ENCODE data around the gene PLCL2.

Gene PLCL2

GRCh38 chr3:16884748-16885592 lies at the start of gene PLCL2:
Gene PLCL2, plus strand, starts transcription at chr3:16884955. Its CDS starts 85 bp downstream, at chr3:16885040.
- Mint-ChIP-seq H3K4me1 (ENCODE audit: low read depth) (peaks cover 41% of the 10 kb centered on the region), H3K27ac (peak within 1 kb of the TSS; percentile 96), H3K4me3 (peak within 1 kb of the TSS; percentile 90), H3K36me3 (no peaks in the 10 kb centered on the region), H3K9me3 (ENCODE audit: low read depth) (no peaks in the 10 kb centered on the region), H3K27me3 (no peaks in the 10 kb centered on the region)

- H3K27me3 Mint-ChIP-seq, result no peaks in the 10 kb centered on the region
- no peaks in the 10 kb centered on the region for H3K36me3 Mint-ChIP-seq
- H3K4me3 Mint-ChIP-seq, result no peak overlapping the region
- H3K9me3 Mint-ChIP-seq (ENCODE audit: low read depth), result no peaks in the 10 kb centered on the region
- no peak overlapping the region for H3K27ac Mint-ChIP-seq
- peaks cover 41% of the 10 kb centered on the region for H3K4me1 Mint-ChIP-seq (ENCODE audit: low read depth)
Observed at GRCh38 chr3:16836505-16837237, 48.1 kb upstream of the PLCL2 start.

GRCh38 chr3:16837602-16838001 lies 47.2 kb upstream of the PLCL2 start:
- no peak overlapping the region for H3K27ac Mint-ChIP-seq
- H3K4me3 Mint-ChIP-seq, result no peak overlapping the region
- peaks cover 48% of the 10 kb centered on the region for H3K4me1 Mint-ChIP-seq (ENCODE audit: low read depth)
- no peaks in the 10 kb centered on the region for H3K36me3 Mint-ChIP-seq
- H3K9me3 Mint-ChIP-seq (ENCODE audit: low read depth), result no peaks in the 10 kb centered on the region
- no peaks in the 10 kb centered on the region for H3K27me3 Mint-ChIP-seq

GRCh38 chr3:16838561-16838960 lies 46.2 kb upstream of the PLCL2 start:
- Mint-ChIP-seq H3K4me3 (no peak overlapping the region), H3K27me3 (no peaks in the 10 kb centered on the region), H3K4me1 (ENCODE audit: low read depth) (peaks cover 56% of the 10 kb centered on the region), H3K9me3 (ENCODE audit: low read depth) (no peaks in the 10 kb centered on the region), H3K27ac (no peak overlapping the region), H3K36me3 (no peaks in the 10 kb centered on the region)

DNA sequence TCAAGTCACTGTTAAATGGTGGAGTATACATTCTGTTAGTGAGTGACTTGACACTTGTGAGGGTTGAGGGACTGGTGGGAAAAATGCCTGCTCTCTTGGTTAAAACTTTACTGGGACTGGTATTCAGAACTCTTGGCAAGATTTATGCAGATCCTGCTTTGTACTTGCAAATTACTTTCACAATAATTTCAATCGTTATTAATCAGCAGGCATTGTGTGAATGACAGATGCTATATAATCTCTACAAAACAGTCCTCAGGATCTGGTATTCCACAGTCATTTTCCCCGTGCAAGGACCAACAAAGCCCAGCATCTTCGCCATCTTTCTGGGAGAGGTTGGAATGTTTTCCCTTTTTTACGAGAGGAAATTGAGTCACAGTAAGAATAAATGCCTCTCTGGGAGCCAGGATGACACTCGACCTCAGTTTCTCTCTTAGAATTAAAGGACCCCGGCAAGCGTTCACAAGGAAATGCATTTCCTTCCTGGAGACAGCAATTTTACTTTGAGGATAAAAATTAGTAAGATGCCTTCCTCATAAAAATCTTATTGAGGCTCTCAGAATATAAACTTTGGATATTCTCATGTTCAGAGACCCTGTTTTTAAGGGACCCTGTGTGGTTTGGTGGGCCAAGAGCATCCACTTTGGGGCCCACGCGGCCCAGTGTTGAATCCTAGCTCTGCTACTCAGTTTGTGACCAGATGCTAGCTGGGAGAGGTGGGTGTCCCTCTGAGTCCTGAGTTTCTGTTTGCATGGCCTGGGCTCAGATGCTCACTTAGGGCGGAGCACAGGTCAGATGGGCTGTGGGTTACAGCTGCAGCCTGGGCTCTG lies 45.3 kb upstream of the PLCL2 start:
- Mint-ChIP-seq H3K27ac (no peak overlapping the region), H3K36me3 (no peaks in the 10 kb centered on the region), H3K4me1 (ENCODE audit: low read depth) (peaks cover 64% of the 10 kb centered on the region), H3K27me3 (no peaks in the 10 kb centered on the region), H3K9me3 (ENCODE audit: low read depth) (no peaks in the 10 kb centered on the region), H3K4me3 (no peak overlapping the region)

DNA sequence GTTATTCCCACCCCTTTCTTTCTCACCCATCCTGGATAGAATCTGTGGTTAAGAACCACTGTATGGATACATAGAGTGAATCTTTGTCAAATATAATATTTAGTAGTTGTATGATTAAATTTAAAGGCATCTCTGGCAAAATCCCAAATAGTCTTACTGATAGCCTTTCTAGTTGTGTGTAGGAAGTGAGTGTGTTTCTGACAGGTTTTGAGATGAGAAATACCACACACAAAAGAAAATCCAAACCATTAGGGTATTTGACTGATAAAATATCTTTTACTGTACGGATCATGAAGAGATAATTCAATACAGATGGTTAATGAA lies 44.7 kb upstream of the PLCL2 start:
- no peak overlapping the region for H3K27ac Mint-ChIP-seq

GRCh38 chr3:16841041-16841753 lies 43.6 kb upstream of the PLCL2 start:
- peaks cover 75% of the 10 kb centered on the region for H3K4me1 Mint-ChIP-seq (ENCODE audit: low read depth)
- H3K4me3 Mint-ChIP-seq, result peak overlapping the region; percentile 80
- no peaks in the 10 kb centered on the region for H3K36me3 Mint-ChIP-seq
- no peaks in the 10 kb centered on the region for H3K9me3 Mint-ChIP-seq (ENCODE audit: low read depth)
- H3K27ac Mint-ChIP-seq, result peak overlapping the region; percentile 93
- H3K27me3 Mint-ChIP-seq, result no peaks in the 10 kb centered on the region

More for the DNA sequence above, 44.7 kb upstream of the PLCL2 start:
- Mint-ChIP-seq H3K27me3 (no peaks in the 10 kb centered on the region), H3K36me3 (no peaks in the 10 kb centered on the region), H3K4me3 (no peak overlapping the region), H3K9me3 (ENCODE audit: low read depth) (no peaks in the 10 kb centered on the region), H3K4me1 (ENCODE audit: low read depth) (peaks cover 69% of the 10 kb centered on the region)

GRCh38 chr3:16841904-16842271 lies 42.9 kb upstream of the PLCL2 start:
- Mint-ChIP-seq H3K9me3 (ENCODE audit: low read depth) (no peaks in the 10 kb centered on the region), H3K36me3 (no peaks in the 10 kb centered on the region), H3K27me3 (no peaks in the 10 kb centered on the region), H3K4me1 (ENCODE audit: low read depth) (peaks cover 82% of the 10 kb centered on the region), H3K4me3 (peak overlapping the region; percentile 80), H3K27ac (peak overlapping the region; percentile 93)

- Mint-ChIP-seq H3K4me3 (peak overlapping the region; percentile 80), H3K4me1 (ENCODE audit: low read depth) (peaks cover 79% of the 10 kb centered on the region), H3K9me3 (ENCODE audit: low read depth) (no peaks in the 10 kb centered on the region), H3K27ac (peak overlapping the region; percentile 93), H3K36me3 (no peaks in the 10 kb centered on the region), H3K27me3 (no peaks in the 10 kb centered on the region)
Observed at GRCh38 chr3:16842272-16843270, 42.2 kb upstream of the PLCL2 start.

- H3K27me3 Mint-ChIP-seq, result no peaks in the 10 kb centered on the region
- H3K4me3 Mint-ChIP-seq, result no peak overlapping the region
- H3K4me1 Mint-ChIP-seq (ENCODE audit: low read depth), result peaks cover 75% of the 10 kb centered on the region
- no peaks in the 10 kb centered on the region for H3K36me3 Mint-ChIP-seq
- no peaks in the 10 kb centered on the region for H3K9me3 Mint-ChIP-seq (ENCODE audit: low read depth)
- peak overlapping the region; percentile 93 for H3K27ac Mint-ChIP-seq
Observed at GRCh38 chr3:16844222-16844621, 40.5 kb upstream of the PLCL2 start.

DNA sequence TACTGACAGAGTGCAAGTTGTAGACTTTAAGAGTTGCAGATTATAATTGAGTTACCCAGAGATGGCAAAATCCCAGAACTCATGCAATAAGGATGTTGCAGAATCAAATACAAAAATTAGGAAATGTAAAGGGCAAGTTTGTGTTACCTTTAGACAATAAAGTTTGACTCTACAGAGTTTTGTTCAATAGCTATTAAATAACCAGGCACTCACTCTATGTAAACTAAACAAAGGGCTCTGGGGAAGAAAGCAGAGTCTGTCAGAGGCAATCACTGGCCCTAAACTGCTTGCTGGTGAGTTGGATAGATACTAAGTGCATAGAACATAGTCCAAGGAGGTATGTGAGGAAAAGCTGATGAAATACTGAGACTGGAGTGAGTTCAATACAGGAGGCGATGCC lies 40.0 kb upstream of the PLCL2 start:
- peak overlapping the region; percentile 67 for H3K27ac Mint-ChIP-seq
- no peak overlapping the region for H3K4me3 Mint-ChIP-seq
- H3K27me3 Mint-ChIP-seq, result no peaks in the 10 kb centered on the region
- H3K4me1 Mint-ChIP-seq (ENCODE audit: low read depth), result peaks cover 75% of the 10 kb centered on the region
- H3K36me3 Mint-ChIP-seq, result no peaks in the 10 kb centered on the region
- H3K9me3 Mint-ChIP-seq (ENCODE audit: low read depth), result no peaks in the 10 kb centered on the region

DNA sequence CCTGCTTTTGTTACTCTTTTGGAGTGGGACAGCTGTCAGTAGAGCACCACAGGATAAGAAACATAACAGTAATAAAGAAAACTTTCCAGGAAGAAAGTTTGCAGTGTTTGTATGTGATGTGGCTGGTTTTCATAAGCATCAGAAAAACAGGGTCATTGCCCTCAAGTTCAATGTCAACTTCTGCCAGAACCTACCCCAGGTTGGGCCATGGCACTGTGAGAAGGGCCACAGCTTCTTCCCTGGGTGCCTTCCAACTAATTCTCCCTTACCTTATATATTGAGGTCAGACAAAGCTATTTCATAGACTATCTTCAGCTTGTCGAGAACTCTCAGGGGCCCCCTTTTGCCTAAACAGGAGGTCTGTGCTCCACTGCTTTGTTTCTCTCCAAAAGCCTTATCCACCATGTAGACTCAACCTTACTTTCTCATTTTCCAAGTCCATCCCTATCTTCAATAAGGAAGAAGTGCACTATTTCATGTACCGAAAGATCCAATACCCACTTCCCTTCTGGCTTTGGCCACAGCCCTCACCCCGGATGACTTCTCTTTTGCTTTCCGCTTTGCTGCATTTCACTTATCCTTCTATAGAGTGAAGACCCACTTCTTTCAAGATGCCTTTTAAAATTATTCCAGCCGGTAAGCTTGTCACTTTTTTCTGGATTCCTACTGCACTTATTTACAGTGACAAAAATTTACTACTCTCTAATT lies 38.2 kb upstream of the PLCL2 start:
- H3K36me3 Mint-ChIP-seq, result no peaks in the 10 kb centered on the region
- H3K4me1 Mint-ChIP-seq (ENCODE audit: low read depth), result peaks cover 71% of the 10 kb centered on the region
- H3K27ac Mint-ChIP-seq, result peak overlapping the region; percentile 34
- no peaks in the 10 kb centered on the region for H3K9me3 Mint-ChIP-seq (ENCODE audit: low read depth)
- no peak overlapping the region for H3K4me3 Mint-ChIP-seq
- H3K27me3 Mint-ChIP-seq, result no peaks in the 10 kb centered on the region

- no peaks in the 10 kb centered on the region for H3K9me3 Mint-ChIP-seq (ENCODE audit: low read depth)
- H3K4me3 Mint-ChIP-seq, result no peak overlapping the region
- no peaks in the 10 kb centered on the region for H3K27me3 Mint-ChIP-seq
- no peaks in the 10 kb centered on the region for H3K36me3 Mint-ChIP-seq
- no peak overlapping the region for H3K27ac Mint-ChIP-seq
- peaks cover 57% of the 10 kb centered on the region for H3K4me1 Mint-ChIP-seq (ENCODE audit: low read depth)
Observed at GRCh38 chr3:16848007-16848406, 36.7 kb upstream of the PLCL2 start.
